NCI-H2227 (cell line): ENCODE data around the gene BLACAT1.
A peak's percentile ranks its signal among the peaks of the same experiment; 100 is the strongest.

ENCODE experiments used
- DNase-seq: peaks from one replicate; lab custom pipeline; 2025; ENCODE audit not compliant: unreplicated experiment; lab: John Stamatoyannopoulos, UW

Gene BLACAT1

DNA sequence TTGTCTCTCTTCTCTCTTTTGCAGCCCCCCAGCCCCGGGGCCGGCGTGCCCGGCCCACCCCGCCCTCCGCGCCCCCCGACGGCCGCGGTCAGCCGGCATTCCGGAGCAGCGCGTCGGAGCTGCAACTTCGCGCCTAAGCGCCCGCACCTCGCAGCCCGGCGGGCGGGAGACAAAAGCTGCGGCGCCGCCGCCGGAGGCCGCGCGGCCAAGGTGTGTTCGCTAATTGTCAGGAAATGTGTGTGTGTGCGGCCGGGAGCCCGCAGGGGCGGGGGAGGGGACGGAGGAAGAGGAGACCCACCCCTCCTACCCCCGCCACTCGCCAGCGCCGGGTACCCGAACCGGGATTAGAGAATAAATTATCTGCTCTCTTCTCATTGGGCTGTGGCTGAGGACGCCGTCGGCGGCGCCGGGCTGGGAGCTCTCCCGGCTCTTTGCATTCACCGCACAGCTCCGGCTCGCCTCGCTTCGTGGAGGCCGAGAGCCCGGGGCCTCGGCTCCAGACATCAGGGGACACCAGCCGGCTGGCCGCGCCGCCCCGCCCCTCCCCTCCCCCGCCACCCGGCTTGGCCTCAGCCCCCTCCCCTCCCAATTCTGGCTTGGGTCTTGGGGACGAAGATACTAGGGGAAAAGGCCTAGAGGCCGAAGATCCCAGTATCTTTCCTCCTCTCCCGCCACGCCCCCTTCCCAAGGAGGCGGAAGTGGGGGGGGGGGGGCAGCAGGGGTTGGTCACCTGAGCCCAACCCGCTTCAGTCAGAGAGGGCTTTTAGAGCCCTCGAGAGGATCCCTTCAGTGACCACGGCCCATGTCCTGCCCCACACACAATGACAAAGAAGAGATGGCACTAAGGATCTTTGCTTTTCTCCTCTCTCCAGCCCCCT lies 1.3 kb upstream of the BLACAT1 start:
- peak; percentile 93 for DNase-seq

DNA sequence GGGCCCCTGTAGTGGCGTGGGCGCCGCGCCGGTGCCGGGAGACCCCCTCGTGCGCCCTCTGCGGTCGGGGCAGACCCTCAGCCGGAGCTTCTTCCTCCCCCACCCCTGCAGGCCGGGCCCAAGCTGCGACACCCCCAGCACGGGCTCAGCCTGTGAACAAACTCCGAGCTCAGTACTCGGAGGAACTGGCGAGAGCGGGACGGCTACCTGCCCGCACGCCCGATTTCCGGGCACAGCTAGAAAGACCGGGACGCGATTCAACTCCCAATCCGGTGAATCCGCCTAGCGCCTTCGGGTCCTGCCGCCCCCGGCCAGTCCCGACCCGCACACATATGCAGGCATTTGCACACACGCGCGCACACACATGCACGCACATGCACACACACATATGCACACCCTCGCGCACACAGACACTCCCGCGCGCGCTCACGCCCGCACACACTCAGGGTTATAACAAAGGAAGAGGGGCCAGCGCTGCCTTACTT lies 580 bp upstream of the BLACAT1 start:
- DNase-seq = peak; percentile 71

DNA sequence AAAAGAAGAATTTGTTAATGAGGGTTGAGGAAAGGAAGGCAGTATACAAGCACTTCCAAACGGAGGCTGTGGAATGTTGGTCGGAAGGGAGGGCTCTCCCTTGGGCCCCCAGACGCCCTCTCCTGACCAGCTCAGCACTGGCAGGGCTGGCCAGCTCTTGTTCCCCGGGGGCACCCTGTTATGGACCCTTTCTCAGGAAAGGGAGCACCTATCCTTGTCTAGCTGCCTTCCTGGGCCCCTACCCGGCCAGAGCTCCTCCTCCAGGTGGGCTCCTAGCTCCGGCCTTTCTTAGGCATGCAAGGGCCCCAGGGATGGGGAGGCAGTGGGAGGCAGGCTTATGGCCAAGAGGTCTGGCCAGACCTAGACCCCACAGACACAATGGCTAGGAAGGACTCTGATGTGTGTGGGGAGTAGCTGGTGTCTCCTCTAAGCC lies 926 bp downstream of the BLACAT1 start:
- DNase-seq = no peak

DNA sequence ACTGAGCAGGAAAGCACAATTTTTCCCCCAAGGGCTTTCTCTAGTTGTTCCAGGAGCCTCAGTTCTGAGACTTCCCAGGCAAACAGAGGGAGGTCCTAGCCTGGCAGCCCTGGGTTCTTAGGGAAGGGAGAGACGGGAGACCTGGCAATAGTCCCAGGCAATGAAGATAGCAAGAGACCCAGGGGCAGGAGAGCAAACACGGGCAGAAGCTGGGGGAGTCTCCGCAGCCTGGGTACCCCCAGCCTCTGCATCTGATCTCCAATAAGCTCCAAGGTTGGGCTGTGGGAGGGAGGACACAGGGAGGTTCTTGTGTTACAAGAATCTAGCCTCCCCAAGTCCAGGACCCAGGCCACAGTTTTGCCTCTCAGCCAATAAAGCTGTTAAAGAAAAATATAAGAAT lies 2.4 kb downstream of the BLACAT1 start:
- no peak for DNase-seq

DNA sequence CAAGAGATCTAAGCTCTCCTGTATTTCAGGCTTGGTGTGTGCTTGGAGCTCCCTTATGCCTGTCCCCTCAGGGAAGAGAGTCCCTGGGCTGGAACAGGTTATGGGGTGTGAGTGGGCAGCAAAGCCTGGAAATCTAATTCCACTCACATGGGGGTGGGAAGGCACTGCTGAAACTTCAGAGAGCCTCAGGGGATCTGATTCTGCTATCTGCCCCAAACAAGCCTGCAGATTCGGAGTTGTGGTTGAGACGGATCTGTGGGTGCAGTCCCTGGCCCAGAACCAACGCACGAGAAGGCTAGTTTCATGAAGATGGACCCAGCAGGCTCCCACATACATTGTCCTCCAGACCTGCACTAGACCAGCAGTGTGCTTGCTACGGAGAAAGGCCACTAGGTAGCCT lies 2.9 kb downstream of the BLACAT1 start:
- no peak for DNase-seq

DNA sequence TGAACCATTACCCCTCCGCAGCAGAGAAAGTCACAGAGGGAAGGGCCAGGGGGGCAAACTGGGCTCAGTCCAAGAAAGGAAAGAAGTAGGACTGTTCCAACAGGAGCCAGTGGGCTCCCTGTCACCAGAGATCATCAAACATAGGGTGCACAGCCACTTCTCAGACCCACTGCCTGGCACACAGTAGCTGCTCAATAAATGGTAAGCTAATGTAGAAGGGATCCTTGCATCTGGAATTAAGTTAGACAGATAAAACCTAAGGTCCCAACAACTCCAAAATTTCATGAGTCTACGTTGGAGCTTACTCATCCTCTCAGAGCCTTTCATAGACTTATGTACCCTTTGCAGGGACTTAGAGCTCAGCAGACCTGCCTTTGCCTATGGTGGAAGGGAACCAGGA lies 3.5 kb downstream of the BLACAT1 start:
- no peak for DNase-seq

DNA sequence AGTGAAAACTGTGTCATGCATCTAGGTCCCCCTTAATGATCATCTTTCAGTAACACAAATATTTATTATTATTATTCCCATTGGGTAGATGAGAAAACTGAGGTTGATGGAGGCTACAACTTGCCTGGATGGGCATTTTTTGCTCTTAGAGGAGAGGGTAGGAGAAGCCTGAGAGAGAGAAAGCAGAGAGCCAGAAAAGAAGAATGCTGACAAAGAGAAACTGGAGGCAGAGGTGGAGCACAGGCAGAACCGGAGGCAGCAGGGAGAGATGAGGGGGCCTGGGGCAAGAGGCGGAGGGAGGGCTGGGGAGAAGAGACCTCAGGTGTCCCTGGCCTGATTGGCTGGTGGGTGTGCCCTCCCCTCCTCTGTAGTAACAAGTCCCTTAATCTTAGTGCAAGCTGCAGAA lies 4.1 kb downstream of the BLACAT1 start:
- DNase-seq = no peak

DNA sequence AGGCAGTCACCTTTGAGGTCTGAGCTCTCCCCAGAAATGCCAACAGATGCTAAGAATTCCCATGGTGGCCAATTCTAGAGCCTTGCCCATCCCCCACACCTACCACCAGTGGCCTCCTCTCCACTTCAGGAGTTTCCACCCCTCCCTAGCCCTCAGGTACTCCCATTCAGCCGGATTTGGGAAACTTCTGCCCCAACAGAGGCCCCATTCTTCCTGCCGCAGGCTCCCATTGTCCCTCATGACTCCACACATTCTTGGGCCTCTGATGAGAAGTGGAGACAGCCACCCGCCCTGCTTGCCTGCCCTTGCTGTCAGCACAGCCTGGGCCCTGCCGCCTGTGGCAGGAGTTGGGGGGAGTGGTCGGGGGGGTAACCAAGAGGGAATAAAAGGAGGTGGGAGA lies 4.6 kb downstream of the BLACAT1 start:
- no peak for DNase-seq

DNA sequence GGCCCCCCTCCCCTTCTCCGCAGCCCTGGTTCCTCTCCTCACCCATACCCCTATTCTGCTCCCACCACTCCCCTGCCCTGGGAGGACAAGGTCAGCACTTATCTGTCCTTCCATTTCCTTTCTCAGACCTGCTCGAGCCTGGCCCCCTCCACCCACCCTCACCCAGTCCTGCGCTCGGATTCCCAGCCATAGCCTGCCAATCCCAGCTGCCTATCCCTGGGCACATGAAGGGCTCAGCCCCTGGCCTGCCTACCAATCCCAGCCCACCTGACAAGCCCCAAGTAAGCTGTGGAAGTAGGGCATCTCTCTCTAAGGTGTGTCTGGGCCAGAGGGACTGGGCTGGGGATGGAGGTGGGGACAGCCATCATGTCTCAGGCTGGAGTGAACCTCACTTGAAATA lies 5.4 kb downstream of the BLACAT1 start:
- DNase-seq = peak; percentile 24

DNA sequence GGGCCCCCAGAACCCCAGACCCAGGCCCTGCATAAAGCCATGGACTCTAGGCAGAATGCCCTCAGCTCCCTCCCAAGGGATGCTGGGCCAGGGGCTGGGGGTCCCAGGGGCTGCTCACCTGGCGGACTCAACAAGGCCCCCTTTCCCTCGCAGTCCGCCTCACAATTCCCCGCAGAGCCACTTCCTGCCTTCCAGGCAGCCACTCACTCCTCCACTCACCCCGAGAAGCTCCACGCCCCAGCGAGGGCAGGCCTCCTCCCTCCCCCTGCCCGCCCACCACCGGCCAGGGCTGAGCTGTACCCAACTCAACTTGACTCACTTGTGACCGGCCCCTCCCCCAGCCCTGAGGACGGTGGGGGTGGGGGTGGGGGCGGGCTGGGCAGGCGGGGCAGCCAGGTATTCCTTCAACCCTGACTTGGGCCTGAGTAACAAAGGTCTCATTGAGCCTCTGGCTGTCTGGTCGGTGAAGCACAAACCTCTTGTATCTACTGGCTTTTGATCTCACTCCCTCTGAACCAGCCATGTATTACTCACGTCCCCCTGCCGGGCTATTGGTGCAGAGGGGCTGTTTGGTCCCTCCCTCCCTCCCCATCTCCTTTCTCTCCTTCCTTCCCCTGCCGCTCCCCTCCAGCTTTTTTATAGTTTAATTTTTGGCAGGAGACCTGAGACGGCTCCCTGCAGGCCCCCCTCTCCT lies 5.9 kb downstream of the BLACAT1 start:
- DNase-seq = peak; percentile 70

DNA sequence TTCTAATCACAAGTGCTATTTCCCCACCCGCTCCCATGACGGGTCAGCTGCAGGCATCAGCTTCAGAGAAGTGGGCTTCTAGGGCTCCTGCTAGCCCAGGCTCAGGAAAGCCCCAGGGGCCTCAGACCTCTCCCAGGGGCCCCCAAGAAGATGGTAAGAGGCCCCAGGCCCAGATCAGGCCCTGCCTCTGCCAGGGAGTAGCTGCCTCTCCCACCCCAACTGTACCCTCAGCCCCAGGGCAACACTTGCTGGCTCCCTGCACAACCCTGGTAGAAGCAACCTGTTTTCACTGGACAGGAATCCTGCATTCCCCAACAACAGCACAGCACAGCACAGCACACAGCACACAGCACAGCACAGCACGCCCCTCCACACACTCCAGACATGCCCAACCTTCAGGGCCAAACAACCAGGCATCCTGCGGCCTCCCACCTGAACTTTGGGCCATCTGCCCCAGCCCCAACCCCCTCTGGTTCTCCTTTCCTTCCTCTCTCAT lies 6.5 kb downstream of the BLACAT1 start:
- DNase-seq = no peak

DNA sequence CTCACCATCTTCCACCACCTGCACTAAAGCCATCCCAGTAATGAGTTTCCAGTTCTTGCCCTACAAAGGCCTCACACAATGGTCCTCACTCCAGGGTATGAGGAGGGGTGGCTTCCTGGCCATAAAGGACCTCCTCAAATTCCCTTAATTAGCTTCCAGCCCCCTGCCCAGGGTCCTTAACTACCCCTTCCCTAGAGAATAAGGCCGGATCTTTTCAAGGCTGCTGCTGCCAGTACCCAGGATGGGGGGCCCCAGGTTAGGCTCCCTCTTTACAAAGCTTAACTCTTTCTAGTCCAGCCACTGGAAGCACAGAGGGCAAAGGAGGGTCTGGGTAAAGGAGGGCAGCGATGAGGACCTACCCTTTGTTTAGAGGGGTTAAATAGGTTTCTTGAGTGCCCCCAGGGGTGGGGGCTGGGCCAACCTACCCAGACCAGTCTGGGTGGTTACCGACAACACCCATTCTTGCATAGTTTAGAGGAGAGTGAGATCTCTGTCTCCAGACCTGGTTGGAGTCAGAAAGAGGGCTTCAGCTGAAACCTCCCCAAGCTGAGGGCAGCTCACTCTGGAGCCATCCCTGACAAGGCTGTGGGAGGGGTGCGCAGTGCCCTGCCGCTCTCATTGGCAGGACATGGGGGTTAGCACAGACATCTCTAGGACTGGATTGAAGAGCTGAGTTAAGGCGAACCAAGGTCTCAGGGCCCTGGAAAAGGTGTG lies 7.1 kb downstream of the BLACAT1 start:
- no peak for DNase-seq

DNA sequence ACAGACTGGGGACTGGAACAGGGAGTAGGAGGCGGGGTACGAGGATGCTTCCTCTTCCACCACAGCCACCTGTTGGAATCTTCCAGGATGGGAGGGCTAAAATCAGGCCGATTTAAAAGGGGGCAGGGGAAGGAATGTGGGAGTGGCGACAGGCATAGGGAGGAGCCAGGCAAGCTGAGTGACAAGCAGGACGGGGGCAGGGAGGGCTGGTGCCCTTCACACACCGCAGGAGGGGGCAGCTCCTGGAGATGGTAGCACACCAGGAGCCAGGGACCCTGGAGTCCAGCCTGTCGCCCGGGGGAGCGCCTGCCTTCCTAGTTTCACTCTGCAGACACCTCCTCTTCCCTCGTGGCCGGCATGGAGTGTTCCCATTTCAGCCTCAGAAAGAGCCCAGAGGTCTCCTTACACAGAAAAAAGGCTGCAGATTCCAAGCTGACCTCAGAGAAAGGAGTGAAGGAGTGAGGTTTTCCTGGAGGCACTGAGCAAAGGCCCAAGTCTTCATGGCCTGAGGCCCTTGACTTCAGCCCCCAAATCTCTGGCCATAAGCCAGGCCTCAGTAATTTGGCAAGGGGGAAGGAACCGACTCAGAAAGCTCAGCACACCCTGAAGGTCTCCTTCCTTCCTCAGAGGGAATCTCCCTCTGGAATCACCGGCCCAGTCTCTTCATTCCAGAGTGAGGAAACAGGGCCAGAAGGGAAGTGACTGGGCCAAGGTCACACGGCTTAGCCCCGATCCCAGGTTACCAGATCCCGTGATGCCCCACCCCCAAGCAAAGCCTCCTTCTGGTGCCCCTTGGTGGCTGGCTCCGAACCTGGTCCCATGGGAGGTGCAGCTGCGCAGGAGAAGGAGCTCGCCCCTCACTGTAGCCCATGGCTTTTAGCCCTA lies 8.1 kb downstream of the BLACAT1 start:
- no peak for DNase-seq

DNA sequence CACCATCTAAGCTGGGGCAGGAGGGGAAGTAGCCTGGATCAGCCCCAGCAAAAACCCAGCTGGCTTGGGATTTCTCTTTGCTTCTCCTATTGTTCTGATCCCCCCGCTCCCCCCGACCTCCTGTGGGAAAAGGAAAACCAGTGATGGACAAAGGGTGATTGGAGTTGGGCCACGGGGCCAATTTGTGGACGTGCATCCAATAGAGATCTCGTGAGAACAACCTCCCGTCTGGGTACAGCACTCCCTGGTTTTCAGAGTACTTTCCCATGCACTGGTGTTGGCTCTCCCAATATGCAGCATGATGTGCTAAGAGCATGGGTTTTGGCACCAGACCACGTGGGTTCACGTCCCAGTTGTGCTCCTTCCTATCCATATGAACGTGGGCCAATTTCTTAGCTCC lies 9.0 kb downstream of the BLACAT1 start:
- DNase-seq = no peak

DNA sequence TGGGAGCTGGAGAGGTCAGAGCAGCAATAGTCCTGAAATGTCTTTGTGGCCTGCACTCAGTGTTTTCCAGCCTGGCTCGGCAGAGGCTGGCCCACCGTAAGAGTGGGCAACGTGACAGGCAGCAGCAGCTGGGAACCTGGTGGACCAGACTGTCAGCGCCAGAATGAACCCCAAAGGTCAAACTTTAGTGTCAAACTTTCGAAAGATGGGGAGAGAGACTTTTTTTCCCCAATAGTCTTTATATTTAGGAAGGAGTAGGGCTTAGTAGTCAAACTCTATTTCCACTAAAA lies 10.3 kb downstream of the BLACAT1 start:
- DNase-seq = no peak

DNA sequence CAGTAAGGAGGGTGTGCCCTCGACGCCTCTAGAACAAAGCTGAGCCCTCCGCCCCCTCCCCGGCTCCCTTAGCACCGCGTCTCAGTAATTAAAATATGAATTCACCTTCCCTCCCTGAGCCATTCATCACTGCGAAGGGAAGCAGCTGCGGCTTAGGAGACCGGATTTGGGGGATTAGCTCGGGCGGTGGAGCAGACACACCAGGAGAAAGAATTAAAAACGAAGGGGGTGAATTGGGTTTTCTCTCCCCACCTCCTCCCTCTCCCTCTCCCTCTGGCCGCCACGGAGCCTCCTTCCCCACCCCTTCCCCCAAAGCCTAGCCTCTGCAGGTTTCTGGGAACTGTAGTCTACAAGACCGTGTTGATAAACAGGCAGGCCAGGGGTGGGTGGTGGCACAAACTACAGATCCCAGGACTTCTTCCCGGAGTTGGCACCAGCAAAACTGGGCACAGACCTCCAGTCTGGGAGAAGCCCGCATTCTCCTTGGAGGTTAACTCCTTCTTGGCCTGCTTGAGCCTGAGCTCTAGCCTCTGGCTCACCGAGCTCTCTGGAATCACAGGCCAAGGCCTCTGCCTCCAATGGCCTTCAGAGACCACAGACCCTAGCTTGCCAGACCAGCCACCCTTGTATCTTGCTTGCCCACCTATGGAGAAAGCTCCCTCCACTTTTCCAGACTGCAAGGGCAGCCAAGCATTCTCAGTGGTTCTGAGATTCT lies 10.8 kb downstream of the BLACAT1 start:
- DNase-seq = peak; percentile 71

DNA sequence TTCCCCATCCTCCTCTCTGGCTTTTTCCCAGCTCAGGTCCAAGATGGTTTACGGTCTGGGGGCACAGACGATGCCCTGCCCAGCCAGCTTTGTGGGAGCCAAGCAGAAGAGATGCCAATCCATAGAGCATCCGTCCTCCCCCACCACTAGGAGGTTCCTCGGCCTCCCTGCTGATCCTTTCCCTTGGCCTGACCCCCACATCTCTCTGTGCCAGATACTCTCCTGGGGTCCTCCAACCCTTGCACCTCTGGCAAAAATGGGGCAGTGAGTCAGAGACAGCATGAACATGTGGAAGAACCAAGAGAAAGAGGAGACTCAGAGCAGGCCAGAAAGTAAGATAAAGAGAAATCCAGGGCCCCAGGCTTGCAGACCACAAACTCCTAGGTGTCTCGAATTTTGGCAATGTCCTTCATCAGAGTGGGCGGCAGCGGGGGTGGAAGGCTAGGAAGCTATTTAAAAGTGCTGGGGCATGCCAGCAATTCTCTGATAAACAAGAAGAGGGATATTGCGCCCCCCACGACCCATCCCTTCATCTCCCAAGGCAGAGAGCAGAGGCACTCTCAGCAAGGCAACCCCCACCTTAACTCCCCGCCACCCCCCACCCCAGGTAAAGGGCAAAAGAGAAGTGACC lies 11.4 kb downstream of the BLACAT1 start:
- no peak for DNase-seq

DNA sequence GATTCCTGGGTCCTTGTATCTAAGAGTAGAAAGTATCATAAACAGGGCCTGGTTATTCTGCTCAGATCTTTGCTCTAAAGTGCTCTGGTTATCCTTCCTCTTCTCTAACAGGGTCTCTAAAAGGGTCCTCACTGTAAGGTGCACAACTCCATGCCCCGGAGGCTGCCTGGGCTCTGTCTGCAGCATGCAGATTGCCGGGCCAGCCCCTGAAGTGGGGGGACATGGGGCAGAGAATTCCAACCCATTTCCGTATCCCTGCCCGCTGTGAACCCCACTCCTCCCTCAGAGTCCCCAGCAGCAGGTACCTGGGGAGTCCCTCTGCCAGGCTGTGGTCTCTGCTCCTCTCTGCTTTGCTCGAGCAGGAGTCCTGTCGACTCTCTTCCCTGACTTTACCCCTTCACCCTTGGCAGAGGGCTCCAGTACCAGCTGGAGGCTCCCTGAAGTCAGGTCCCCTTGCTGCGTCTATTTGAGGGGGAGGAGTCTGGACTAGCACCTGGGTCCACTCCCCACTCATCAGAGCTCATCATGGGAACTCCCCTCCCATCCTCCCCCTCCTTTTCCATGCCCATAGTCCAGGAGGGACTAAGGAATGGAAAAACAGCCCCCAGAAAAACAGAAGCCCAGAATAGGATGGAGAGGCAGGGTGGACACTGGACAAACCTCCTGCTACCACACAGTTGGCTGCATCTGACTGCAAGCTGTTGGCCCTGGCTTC lies 12.1 kb downstream of the BLACAT1 start:
- no peak for DNase-seq
